ENCODE results near the gene ASAP2. TPM values are rescaled to one million over a fixed set of nuclear protein-coding genes. Genes with fewer than 3 reads are reported as not detected.

ASAP2 gene
- total RNA-seq, 1 donor from 2014 or later = 24.3 TPM

GRCh38 chr2:9325428-9325827 lies 118.8 kb downstream of the ASAP2 start:
- TF ChIP-seq CTCF (IDR thresholded peaks at IDR 0.05) = no peak
- peaks cover 11% of the 10 kb centered on the region for H3K4me1 ChIP-seq
- peaks cover 19% of the 10 kb centered on the region for H3K36me3 ChIP-seq
- H3K27ac ChIP-seq = no peak overlapping the region
- ATAC-seq = peak; percentile 37 to 56
- intact Hi-C loops (cut with DNase I) = no loop called here
- no peak overlapping the region for H3K4me3 ChIP-seq
- no peaks in the 10 kb centered on the region for H3K9me3 ChIP-seq
- DNase-seq = no peak
- H3K27me3 ChIP-seq (ENCODE audit: low read depth) = no peaks in the 10 kb centered on the region

GRCh38 chr2:9326975-9327374 lies 120.4 kb downstream of the ASAP2 start:
- H3K27ac ChIP-seq = no peak overlapping the region
- DNase-seq = no peak

GRCh38 chr2:9327873-9328352 lies 121.3 kb downstream of the ASAP2 start:
- Histone ChIP-seq H3K36me3 (peaks cover 18% of the 10 kb centered on the region), H3K9me3 (no peaks in the 10 kb centered on the region), H3K27ac (no peak overlapping the region), H3K4me3 (no peak overlapping the region), H3K4me1 (peaks cover 31% of the 10 kb centered on the region), H3K27me3 (ENCODE audit: low read depth) (no peaks in the 10 kb centered on the region)
- DNase-seq (no peak), ATAC-seq (no peak)
- intact Hi-C loops (cut with DNase I) = no loop called here
- TF ChIP-seq CTCF (IDR thresholded peaks at IDR 0.05) = no peak

More at GRCh38 chr2:9326975-9327374, 120.4 kb downstream of the ASAP2 start:
- intact Hi-C loops (cut with DNase I) = no loop called here
- TF ChIP-seq CTCF (IDR thresholded peaks at IDR 0.05) = no peak
- ATAC-seq = no peak
- peaks cover 19% of the 10 kb centered on the region for H3K36me3 ChIP-seq
- no peak overlapping the region for H3K4me3 ChIP-seq
- no peaks in the 10 kb centered on the region for H3K9me3 ChIP-seq
- no peaks in the 10 kb centered on the region for H3K27me3 ChIP-seq (ENCODE audit: low read depth)
- peaks cover 26% of the 10 kb centered on the region for H3K4me1 ChIP-seq

GRCh38 chr2:9328931-9329330 lies 122.3 kb downstream of the ASAP2 start:
- H3K4me3 ChIP-seq = no peak overlapping the region
- DNase-seq = no peak
- intact Hi-C loops (cut with DNase I) = no loop called here
- TF ChIP-seq CTCF (IDR thresholded peaks at IDR 0.05) = no peak
- H3K27ac ChIP-seq = no peak overlapping the region
- H3K27me3 ChIP-seq (ENCODE audit: low read depth) = no peaks in the 10 kb centered on the region
- ATAC-seq = no peak
- no peaks in the 10 kb centered on the region for H3K9me3 ChIP-seq
- peaks cover 8% of the 10 kb centered on the region for H3K36me3 ChIP-seq
- peaks cover 31% of the 10 kb centered on the region for H3K4me1 ChIP-seq

- TF ChIP-seq CTCF (IDR thresholded peaks at IDR 0.05) = no peak
- Histone ChIP-seq H3K27ac (no peak overlapping the region), H3K9me3 (no peaks in the 10 kb centered on the region), H3K27me3 (ENCODE audit: low read depth) (no peaks in the 10 kb centered on the region), H3K4me1 (peaks cover 31% of the 10 kb centered on the region), H3K4me3 (no peak overlapping the region), H3K36me3 (peaks cover 2% of the 10 kb centered on the region)
- DNase-seq = no peak
- ATAC-seq = no peak
- intact Hi-C loops (cut with DNase I) = no loop called here
Measured at GRCh38 chr2:9329497-9329896, 122.9 kb downstream of the ASAP2 start.
